ENCODE data around the gene TRAF1.
"Not testable (repeated sequence)": the region's sequence is repeated elsewhere in the genome, so short reads cannot be mapped to it uniquely, and the experiment has no call there.

The TRAF1 gene

GRCh38 chr9:120926397-120926928, at the start of gene TRAF1:
Gene TRAF1, minus strand, starts transcription at chr9:120926796. Its CDS starts 721 bp downstream, at chr9:120926075.
- no peak for DNase-seq

- DNase-seq, result no peak
Observed at GRCh38 chr9:120974921-120975320, 48.3 kb upstream of the TRAF1 start.

GRCh38 chr9:120974181-120974580, 47.6 kb upstream of the TRAF1 start:
- no peak for DNase-seq

GRCh38 chr9:120971938-120972337, 45.3 kb upstream of the TRAF1 start:
- DNase-seq, result no peak

GRCh38 chr9:120971471-120971870, 44.9 kb upstream of the TRAF1 start:
- DNase-seq, result not testable (repeated sequence)

GRCh38 chr9:120970244-120970643, 43.6 kb upstream of the TRAF1 start:
- no peak for DNase-seq

GRCh38 chr9:120966013-120966369, 39.4 kb upstream of the TRAF1 start:
- DNase-seq, result no peak

- DNase-seq, result peak; percentile 57
Observed at GRCh38 chr9:120965344-120966012, 38.9 kb upstream of the TRAF1 start.

GRCh38 chr9:120961936-120962335, 35.3 kb upstream of the TRAF1 start:
- DNase-seq, result no peak

GRCh38 chr9:120960001-120960400, 33.4 kb upstream of the TRAF1 start:
- DNase-seq, result no peak

- no peak for DNase-seq
Observed at GRCh38 chr9:120956862-120957261, 30.3 kb upstream of the TRAF1 start.

- DNase-seq, result no peak
Observed at GRCh38 chr9:120951960-120952618, 25.5 kb upstream of the TRAF1 start.

- no peak for DNase-seq
Observed at GRCh38 chr9:120950421-120951388, 24.1 kb upstream of the TRAF1 start.

GRCh38 chr9:120949290-120949689, 22.7 kb upstream of the TRAF1 start:
- DNase-seq, result no peak

GRCh38 chr9:120948824-120949223, 22.2 kb upstream of the TRAF1 start:
- DNase-seq, result no peak

GRCh38 chr9:120947222-120947621, 20.6 kb upstream of the TRAF1 start:
- DNase-seq, result no peak

GRCh38 chr9:120946259-120946658, 19.7 kb upstream of the TRAF1 start:
- DNase-seq, result no peak

GRCh38 chr9:120944948-120945347, 18.4 kb upstream of the TRAF1 start:
- DNase-seq, result no peak

- no peak for DNase-seq
Observed at GRCh38 chr9:120944434-120944843, 17.8 kb upstream of the TRAF1 start.

- peak; percentile 31 for DNase-seq
Observed at GRCh38 chr9:120942186-120943001, 15.8 kb upstream of the TRAF1 start.

GRCh38 chr9:120941046-120941770, 14.6 kb upstream of the TRAF1 start:
- no peak for DNase-seq

- no peak for DNase-seq
Observed at GRCh38 chr9:120940573-120940972, 14.0 kb upstream of the TRAF1 start.
